Mammary epithelial cell (primary cell): ENCODE data around the gene PAM16.

Source experiments
- CTCF ChIP-seq, 2 donors: IDR thresholded peaks in 1 of 2; conservative IDR thresholded peaks in 1 of 2; 2 replicates each; pipeline ENCODE4 v1.5.1; 2011 to 2012; ENCODE audit warnings: inconsistent platforms in 2 of 2, low read length in 2 of 2, mild to moderate bottlenecking in 2 of 2, control low read depth in 1 of 2, low read depth in 1 of 2; ENCODE audit not compliant: insufficient read depth in 1 of 2; ENCODE audit errors: extremely low read depth in 1 of 2
- EZH2 ChIP-seq: IDR thresholded peaks from 2 replicates; pipeline ENCODE4 v1.6.1; 2012; ENCODE audit warnings: low read length, inconsistent platforms, borderline replicate concordance

GRCh38 chr16:4334724-4335495 lies 16.2 kb downstream of the PAM16 start:
- TF ChIP-seq CTCF (conservative IDR thresholded peaks at IDR 0.05 in 1 of 2, IDR thresholded peaks at IDR 0.05 in 1 of 2; ENCODE audit: extremely low read depth in 1 of 2, insufficient read depth in 1 of 2, low read depth in 1 of 2, low read length in 2 of 2): no peak
- TF ChIP-seq EZH2: no peak
